ENCODE data around the gene AASS. TPM values are rescaled to one million over a fixed set of nuclear protein-coding genes. Genes with fewer than 3 reads are reported as not detected.
"Not testable (repeated sequence)": the region's sequence is repeated elsewhere in the genome, so short reads cannot be mapped to it uniquely, and the experiment has no call there.

AASS gene
- 0.18 and 0.23 TPM in 2 replicates for total RNA-seq (2014; rRNA removed; shearing (Covaris generic))

- peak; percentile 83 for DNase-seq (ENCODE audit: low spot score)
These were observed at the start of gene AASS for GRCh38 chr7:122143751-122144711. Gene AASS (minus strand): TSS chr7:122144249. CDS start chr7:122133726, 10,523 bp downstream.

GRCh38 chr7:122188785-122189184, 44.7 kb upstream of the AASS start:
- DNase-seq (ENCODE audit: low spot score) = no peak

- DNase-seq (ENCODE audit: low spot score) = no peak
These were observed 39.1 kb upstream of the AASS start for GRCh38 chr7:122183106-122183505.

GRCh38 chr7:122182081-122182480, 38.0 kb upstream of the AASS start:
- DNase-seq (ENCODE audit: low spot score) = no peak

- not testable (repeated sequence) for DNase-seq (ENCODE audit: low spot score)
These were observed 28.1 kb upstream of the AASS start for GRCh38 chr7:122172144-122172543.

- no peak for DNase-seq (ENCODE audit: low spot score)
These were observed 22.7 kb upstream of the AASS start for GRCh38 chr7:122166740-122167139.

- DNase-seq (ENCODE audit: low spot score) = no peak
These were observed 22.2 kb upstream of the AASS start for GRCh38 chr7:122166275-122166674.

- DNase-seq (ENCODE audit: low spot score) = no peak
These were observed 17.6 kb upstream of the AASS start for GRCh38 chr7:122161628-122162027.

GRCh38 chr7:122155566-122155965, 11.5 kb upstream of the AASS start:
- DNase-seq (ENCODE audit: low spot score) = no peak

GRCh38 chr7:122148878-122149277, 4.8 kb upstream of the AASS start:
- DNase-seq (ENCODE audit: low spot score) = no peak

GRCh38 chr7:122148081-122148480, 4.0 kb upstream of the AASS start:
- DNase-seq (ENCODE audit: low spot score) = no peak

- no peak for DNase-seq (ENCODE audit: low spot score)
These were observed 2.0 kb upstream of the AASS start for GRCh38 chr7:122145937-122146645.

GRCh38 chr7:122143376-122143750, 686 bp downstream of the AASS start:
- DNase-seq (ENCODE audit: low spot score) = no peak

- DNase-seq (ENCODE audit: low spot score) = no peak
These were observed 3.1 kb downstream of the AASS start for GRCh38 chr7:122140918-122141317.

- DNase-seq (ENCODE audit: low spot score) = no peak
These were observed 6.6 kb downstream of the AASS start for GRCh38 chr7:122137251-122138077.

- no peak for DNase-seq (ENCODE audit: low spot score)
These were observed 7.3 kb downstream of the AASS start for GRCh38 chr7:122136639-122137245.

GRCh38 chr7:122136078-122136477, 8.0 kb downstream of the AASS start:
- no peak for DNase-seq (ENCODE audit: low spot score)

- no peak for DNase-seq (ENCODE audit: low spot score)
These were observed 8.8 kb downstream of the AASS start for GRCh38 chr7:122135275-122135674.

- DNase-seq (ENCODE audit: low spot score) = not testable (repeated sequence)
These were observed 9.3 kb downstream of the AASS start for GRCh38 chr7:122134793-122135192.

- no peak for DNase-seq (ENCODE audit: low spot score)
These were observed 10.6 kb downstream of the AASS start for GRCh38 chr7:122133477-122133876.

- DNase-seq (ENCODE audit: low spot score) = no peak
These were observed 11.7 kb downstream of the AASS start for GRCh38 chr7:122132341-122132740.
